ENCODE measurements around the gene NRXN3. TPM values are rescaled to one million over a fixed set of nuclear protein-coding genes. Genes with fewer than 3 reads are reported as not detected.

NRXN3 gene
- total and polyA plus RNA-seq, 2 donors (not counting 1 experiment from before 2014, with no cell fraction given), result 0.83 to 34.6 TPM

- Histone ChIP-seq H3K9me3 (ENCODE audit: control insufficient read depth, insufficient read depth, low read depth, low read length) (no peaks in the 10 kb centered on the region), H3K9ac (ENCODE audit: insufficient read depth, low read length) (no peak overlapping the region), H3K79me2 (ENCODE audit: control insufficient read depth, insufficient read depth, low read length) (no peaks in the 10 kb centered on the region), H3K4me1 (ENCODE audit: control insufficient read depth, extremely low read depth, insufficient read depth, low read length) (no peaks in the 10 kb centered on the region), H3K4me3 (replicated peaks in 1 of 4; ENCODE audit: control extremely low read depth in 1 of 4, insufficient read depth in 1 of 4, low read depth in 3 of 4, low read length in 4 of 4) (no peak overlapping the region), H4K20me1 (ENCODE audit: control insufficient read depth, extremely low read depth, insufficient read depth, low read length) (no peaks in the 10 kb centered on the region), H3K36me3 (ENCODE audit: control insufficient read depth, insufficient read depth, low read length) (no peaks in the 10 kb centered on the region), H3K27ac (ENCODE audit: insufficient read depth, low read length) (no peak overlapping the region), H3K4me2 (ENCODE audit: extremely low read depth, insufficient read depth, low read length) (no peak overlapping the region), H3K27me3 (ENCODE audit: control insufficient read depth, insufficient read depth, low read length) (no peaks in the 10 kb centered on the region), H2AFZ (ENCODE audit: low read length) (no peak overlapping the region)
- DNase-seq (ENCODE audit: low read depth in 2 of 2), result no peak
- TF ChIP-seq, protein P1, sequence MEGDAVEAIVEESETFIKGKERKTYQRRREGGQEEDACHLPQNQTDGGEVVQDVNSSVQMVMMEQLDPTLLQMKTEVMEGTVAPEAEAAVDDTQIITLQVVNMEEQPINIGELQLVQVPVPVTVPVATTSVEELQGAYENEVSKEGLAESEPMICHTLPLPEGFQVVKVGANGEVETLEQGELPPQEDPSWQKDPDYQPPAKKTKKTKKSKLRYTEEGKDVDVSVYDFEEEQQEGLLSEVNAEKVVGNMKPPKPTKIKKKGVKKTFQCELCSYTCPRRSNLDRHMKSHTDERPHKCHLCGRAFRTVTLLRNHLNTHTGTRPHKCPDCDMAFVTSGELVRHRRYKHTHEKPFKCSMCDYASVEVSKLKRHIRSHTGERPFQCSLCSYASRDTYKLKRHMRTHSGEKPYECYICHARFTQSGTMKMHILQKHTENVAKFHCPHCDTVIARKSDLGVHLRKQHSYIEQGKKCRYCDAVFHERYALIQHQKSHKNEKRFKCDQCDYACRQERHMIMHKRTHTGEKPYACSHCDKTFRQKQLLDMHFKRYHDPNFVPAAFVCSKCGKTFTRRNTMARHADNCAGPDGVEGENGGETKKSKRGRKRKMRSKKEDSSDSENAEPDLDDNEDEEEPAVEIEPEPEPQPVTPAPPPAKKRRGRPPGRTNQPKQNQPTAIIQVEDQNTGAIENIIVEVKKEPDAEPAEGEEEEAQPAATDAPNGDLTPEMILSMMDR (conservative IDR thresholded peaks at IDR 0.05 in 1 of 2, IDR thresholded peaks at IDR 0.05 in 1 of 2; ENCODE audit: low read depth in 1 of 2, low read length in 2 of 2), result no peak
- TF ChIP-seq EZH2 (IDR thresholded peaks at IDR 0.05; ENCODE audit: low read length, missing control alignments), result no peak
Measured at GRCh38 chr14:78319887-78320635, 149.9 kb downstream of the NRXN3 start.

DNA sequence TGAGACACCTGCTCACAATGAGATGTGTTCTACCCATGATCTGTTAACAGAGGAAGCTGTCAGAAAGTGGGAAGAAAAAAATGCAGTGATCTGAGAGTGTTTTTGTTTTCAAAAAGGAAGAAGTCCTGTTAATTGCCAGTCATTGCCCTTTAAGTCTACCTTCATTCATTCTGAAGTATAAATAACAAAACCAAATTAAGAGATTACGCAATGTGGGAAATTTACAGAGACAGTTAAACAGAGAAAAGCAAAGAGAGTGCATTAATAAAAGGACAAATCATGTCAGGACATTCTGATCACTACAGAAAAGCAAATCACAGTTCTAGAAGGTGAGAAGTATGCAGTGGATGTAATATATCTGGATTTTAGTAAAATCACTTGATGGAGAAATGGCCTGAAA, 154.2 kb downstream of the NRXN3 start:
- Histone ChIP-seq H4K20me1 (ENCODE audit: control insufficient read depth, extremely low read depth, insufficient read depth, low read length) (no peaks in the 10 kb centered on the region), H3K4me2 (ENCODE audit: extremely low read depth, insufficient read depth, low read length) (no peak overlapping the region), H3K36me3 (ENCODE audit: control insufficient read depth, insufficient read depth, low read length) (no peaks in the 10 kb centered on the region), H2AFZ (ENCODE audit: low read length) (no peak overlapping the region), H3K27ac (ENCODE audit: insufficient read depth, low read length) (no peak overlapping the region), H3K9me3 (ENCODE audit: control insufficient read depth, insufficient read depth, low read depth, low read length) (no peaks in the 10 kb centered on the region), H3K27me3 (ENCODE audit: control insufficient read depth, insufficient read depth, low read length) (no peaks in the 10 kb centered on the region), H3K9ac (ENCODE audit: insufficient read depth, low read length) (no peak overlapping the region), H3K79me2 (ENCODE audit: control insufficient read depth, insufficient read depth, low read length) (no peaks in the 10 kb centered on the region), H3K4me1 (ENCODE audit: control insufficient read depth, extremely low read depth, insufficient read depth, low read length) (no peaks in the 10 kb centered on the region), H3K4me3 (replicated peaks in 1 of 4; ENCODE audit: control extremely low read depth in 1 of 4, insufficient read depth in 1 of 4, low read depth in 3 of 4, low read length in 4 of 4) (no peak overlapping the region)
- TF ChIP-seq, protein P1 (conservative IDR thresholded peaks at IDR 0.05 in 1 of 2, IDR thresholded peaks at IDR 0.05 in 1 of 2; ENCODE audit: low read depth in 1 of 2, low read length in 2 of 2), result no peak
- no peak for TF ChIP-seq EZH2 (IDR thresholded peaks at IDR 0.05; ENCODE audit: low read length, missing control alignments)
- DNase-seq (ENCODE audit: low read depth in 2 of 2), result no peak

- Histone ChIP-seq H3K4me1 (ENCODE audit: control insufficient read depth, extremely low read depth, insufficient read depth, low read length) (no peaks in the 10 kb centered on the region), H3K4me3 (replicated peaks in 1 of 4; ENCODE audit: control extremely low read depth in 1 of 4, insufficient read depth in 1 of 4, low read depth in 3 of 4, low read length in 4 of 4) (no peak overlapping the region), H4K20me1 (ENCODE audit: control insufficient read depth, extremely low read depth, insufficient read depth, low read length) (no peaks in the 10 kb centered on the region)
Measured at GRCh38 chr14:78325911-78326310, 155.7 kb downstream of the NRXN3 start.

More at GRCh38 chr14:78325911-78326310, 155.7 kb downstream of the NRXN3 start:
- Histone ChIP-seq H3K27me3 (ENCODE audit: control insufficient read depth, insufficient read depth, low read length) (no peaks in the 10 kb centered on the region), H3K27ac (ENCODE audit: insufficient read depth, low read length) (no peak overlapping the region), H3K36me3 (ENCODE audit: control insufficient read depth, insufficient read depth, low read length) (no peaks in the 10 kb centered on the region), H2AFZ (ENCODE audit: low read length) (no peak overlapping the region), H3K79me2 (ENCODE audit: control insufficient read depth, insufficient read depth, low read length) (no peaks in the 10 kb centered on the region), H3K4me2 (ENCODE audit: extremely low read depth, insufficient read depth, low read length) (no peak overlapping the region), H3K9ac (ENCODE audit: insufficient read depth, low read length) (no peak overlapping the region), H3K9me3 (ENCODE audit: control insufficient read depth, insufficient read depth, low read depth, low read length) (no peaks in the 10 kb centered on the region)
- TF ChIP-seq, protein P1 (conservative IDR thresholded peaks at IDR 0.05 in 1 of 2, IDR thresholded peaks at IDR 0.05 in 1 of 2; ENCODE audit: low read depth in 1 of 2, low read length in 2 of 2), result no peak
- TF ChIP-seq EZH2 (IDR thresholded peaks at IDR 0.05; ENCODE audit: low read length, missing control alignments), result no peak
- no peak for DNase-seq (ENCODE audit: low read depth in 2 of 2)

Data from fibroblast of lung (primary cell).